Measurements from ENCODE around the gene SLC9B2. TPM values are rescaled to one million over a fixed set of nuclear protein-coding genes. Genes with fewer than 3 reads are reported as not detected.

The SLC9B2 gene
- total RNA-seq, 2 donors from 2014 or later = 19.0 to 28.8 TPM

GRCh38 chr4:103050736-103051436 is 25.7 kb downstream of the SLC9B2 start:
- DNase-seq (ENCODE audit: low spot score in 2 of 2) (no peak), ATAC-seq (peak; percentile 41 to 60)
- Mint-ChIP-seq H3K36me3 (peaks cover 16 to 19% of the 10 kb centered on the region in 2 donors), H3K9me3 (no peaks in the 10 kb centered on the region), H3K27ac (peak overlapping the region; percentile 51 to 75)

GRCh38 chr4:103046416-103047290 is 29.9 kb downstream of the SLC9B2 start:
- peaks cover 20 to 23% of the 10 kb centered on the region in 2 donors for H3K36me3 Mint-ChIP-seq
- DNase-seq (ENCODE audit: low spot score in 2 of 2) = peak in 1 of 2 donors; percentile 24
- ATAC-seq = peak; percentile 88 to 90
- no peaks in the 10 kb centered on the region for H3K9me3 Mint-ChIP-seq
- no peak overlapping the region for H3K27ac Mint-ChIP-seq

- no peak overlapping the region for H3K27ac Mint-ChIP-seq
Observed at GRCh38 chr4:103044183-103044582, 32.4 kb downstream of the SLC9B2 start.

GRCh38 chr4:103036169-103036568 is 40.4 kb downstream of the SLC9B2 start:
- peaks cover 11 to 13% of the 10 kb centered on the region in 2 donors for H3K36me3 Mint-ChIP-seq
- no peak overlapping the region for H3K27ac Mint-ChIP-seq
- DNase-seq (ENCODE audit: low spot score in 2 of 2) (no peak), ATAC-seq (no peak)
- H3K9me3 Mint-ChIP-seq = no peaks in the 10 kb centered on the region

More at GRCh38 chr4:103044183-103044582, 32.4 kb downstream of the SLC9B2 start:
- peaks cover 17 to 20% of the 10 kb centered on the region in 2 donors for H3K36me3 Mint-ChIP-seq
- H3K9me3 Mint-ChIP-seq = no peaks in the 10 kb centered on the region
- no peak for ATAC-seq
- DNase-seq (ENCODE audit: low spot score in 2 of 2) = no peak

- peak in 1 of 2 donors; percentile 40 for ATAC-seq
- Mint-ChIP-seq H3K9me3 (no peaks in the 10 kb centered on the region), H3K27ac (no peak overlapping the region), H3K36me3 (peaks cover 11 to 13% of the 10 kb centered on the region in 2 donors)
- no peak for DNase-seq (ENCODE audit: low spot score in 2 of 2)
Observed at GRCh38 chr4:103032574-103032973, 44.0 kb downstream of the SLC9B2 start.

- Mint-ChIP-seq H3K9me3 (no peaks in the 10 kb centered on the region), H3K27ac (no peak overlapping the region), H3K36me3 (peaks cover 7% of the 10 kb centered on the region in 2 donors)
- ATAC-seq = no peak
- DNase-seq (ENCODE audit: low spot score in 2 of 2) = no peak
Observed at GRCh38 chr4:103030791-103031190, 45.8 kb downstream of the SLC9B2 start.

- Mint-ChIP-seq H3K36me3 (no peaks in the 10 kb centered on the region), H3K9me3 (no peaks in the 10 kb centered on the region), H3K27ac (no peak overlapping the region)
- DNase-seq (ENCODE audit: low spot score in 2 of 2) (no peak), ATAC-seq (no peak)
Observed at GRCh38 chr4:103029300-103029699, 47.3 kb downstream of the SLC9B2 start.

- ATAC-seq = no peak
- no peaks in the 10 kb centered on the region for H3K36me3 Mint-ChIP-seq
- DNase-seq (ENCODE audit: low spot score in 2 of 2) = no peak
- no peak overlapping the region for H3K27ac Mint-ChIP-seq
- H3K9me3 Mint-ChIP-seq = no peaks in the 10 kb centered on the region
Observed at GRCh38 chr4:103026868-103027267, 49.7 kb downstream of the SLC9B2 start.

GRCh38 chr4:103024996-103025395 is 51.6 kb downstream of the SLC9B2 start:
- DNase-seq (ENCODE audit: low spot score in 2 of 2) (no peak), ATAC-seq (no peak)
- H3K36me3 Mint-ChIP-seq = no peaks in the 10 kb centered on the region
- no peak overlapping the region for H3K27ac Mint-ChIP-seq
- H3K9me3 Mint-ChIP-seq = no peaks in the 10 kb centered on the region

- no peak overlapping the region for H3K27ac Mint-ChIP-seq
Observed at GRCh38 chr4:103021120-103021519, 55.4 kb downstream of the SLC9B2 start.

GRCh38 chr4:103019308-103020124 is 57.0 kb downstream of the SLC9B2 start, which contains the start of gene SLC9B1:
Gene SLC9B1 (minus strand): TSS chr4:103019705. CDS start chr4:102991711, 27,994 bp downstream.
- peak within 1 kb of the TSS; percentile 96 to 99 for H3K27ac Mint-ChIP-seq
- no peaks in the 10 kb centered on the region for H3K9me3 Mint-ChIP-seq
- ATAC-seq = peak; percentile 99
- H3K36me3 Mint-ChIP-seq = peaks cover 4 to 6% of the 10 kb centered on the region in 2 donors
- peak; percentile 93 to 94 for DNase-seq (ENCODE audit: low spot score in 2 of 2)

More at GRCh38 chr4:103021120-103021519, 55.4 kb downstream of the SLC9B2 start:
- Mint-ChIP-seq H3K9me3 (no peaks in the 10 kb centered on the region), H3K36me3 (peaks cover 4 to 6% of the 10 kb centered on the region in 2 donors)
- ATAC-seq (no peak), DNase-seq (ENCODE audit: low spot score in 2 of 2) (no peak)

GRCh38 chr4:103018391-103019307 is 57.9 kb downstream of the SLC9B2 start:
- Mint-ChIP-seq H3K9me3 (no peaks in the 10 kb centered on the region), H3K27ac (peak overlapping the region; percentile 96 to 99), H3K36me3 (peaks cover 4 to 6% of the 10 kb centered on the region in 2 donors)
- no peak for ATAC-seq
- DNase-seq (ENCODE audit: low spot score in 2 of 2) = peak in 1 of 2 donors; percentile 5

- no peak for ATAC-seq
- H3K9me3 Mint-ChIP-seq = no peaks in the 10 kb centered on the region
- DNase-seq (ENCODE audit: low spot score in 2 of 2) = no peak
- no peaks in the 10 kb centered on the region for H3K36me3 Mint-ChIP-seq
- H3K27ac Mint-ChIP-seq = no peak overlapping the region
Observed at GRCh38 chr4:103012551-103012950, 64.0 kb downstream of the SLC9B2 start.

- Mint-ChIP-seq H3K27ac (peak overlapping the region in 1 of 2 donors; percentile 19), H3K9me3 (no peaks in the 10 kb centered on the region), H3K36me3 (no peaks in the 10 kb centered on the region)
- DNase-seq (ENCODE audit: low spot score in 2 of 2) = no peak
- ATAC-seq = no peak
Observed at GRCh38 chr4:103012060-103012459, 64.5 kb downstream of the SLC9B2 start.

GRCh38 chr4:103011378-103012025 is 65.1 kb downstream of the SLC9B2 start:
- ATAC-seq = no peak
- DNase-seq (ENCODE audit: low spot score in 2 of 2) = no peak
- no peaks in the 10 kb centered on the region for H3K36me3 Mint-ChIP-seq
- H3K9me3 Mint-ChIP-seq = no peaks in the 10 kb centered on the region
- peak overlapping the region in 1 of 2 donors; percentile 19 for H3K27ac Mint-ChIP-seq
